Spleen (tissue), 11 donors: ENCODE measurements around the gene CNST. TPM values are rescaled to one million over a fixed set of nuclear protein-coding genes. Genes with fewer than 3 reads are reported as not detected.

Experiments used
- DNase-seq: peaks from one replicate; pipeline ENCODE4 v3.0.0-alpha.2; 2020
- H3K27ac ChIP-seq, 8 donors: fragments of 200-600 bp; sonication (generic) in 7 of 8; 1 replicate in 4 of 8; 2 replicates in 4 of 8; pipeline versions ENCODE4 v1.5.0 to v1.8.0; 2016 to 2021; ENCODE audit warnings: inconsistent platforms in 4 of 8, mild to moderate bottlenecking in 4 of 8, moderate library complexity in 1 of 8
- H3K27me3 ChIP-seq, 7 donors: fragments of 200-600 bp; sonication (generic) in 6 of 7; replicated peaks in 1 of 7; 1 replicate in 4 of 7; 2 replicates in 3 of 7; pipeline versions ENCODE4 v1.5.0 to v1.8.0; 2016 to 2021; ENCODE audit warnings: inconsistent platforms in 3 of 7, mild to moderate bottlenecking in 1 of 7
- H3K36me3 ChIP-seq, 6 donors: fragments of 200-600 bp; sonication (generic) in 5 of 6; 1 replicate in 4 of 6; 2 replicates in 2 of 6; pipeline versions ENCODE4 v1.5.0 to v1.8.0; 2016 to 2021; ENCODE audit warnings: inconsistent platforms in 2 of 6
- H3K4me1 ChIP-seq, 6 donors: fragments of 200-600 bp; sonication (generic) in 5 of 6; 1 replicate in 3 of 6; 2 replicates in 3 of 6; pipeline versions ENCODE4 v1.5.0 to v1.8.0; 2016 to 2021; ENCODE audit warnings: inconsistent platforms in 3 of 6
- H3K4me3 ChIP-seq, 8 donors: fragments of 200-600 bp; sonication (generic) in 7 of 8; 1 replicate in 4 of 8; 2 replicates in 4 of 8; pipeline versions ENCODE4 v1.5.0 to v1.8.0; 2016 to 2021; ENCODE audit warnings: inconsistent platforms in 4 of 8, mild to moderate bottlenecking in 4 of 8, moderate library complexity in 2 of 8
- H3K9me3 ChIP-seq, 8 donors: fragments of 200-600 bp; sonication (generic) in 7 of 8; 1 replicate in 4 of 8; 2 replicates in 4 of 8; pipeline versions ENCODE4 v1.5.0 to v1.8.0; 2016 to 2021; ENCODE audit warnings: inconsistent platforms in 4 of 8
- POLR2A ChIP-seq, 3 donors: fragments of 450-650 bp; IDR thresholded peaks; one replicate each; pipeline ENCODE4 v1.5.1; 2017; ENCODE audit warnings: antibody characterized with exemption in 3 of 3, mild to moderate bottlenecking in 1 of 3
- POLR2AphosphoS5 ChIP-seq, 3 donors: sonication (generic); formaldehyde crosslinking; IDR thresholded peaks; one replicate each; pipeline ENCODE4 v1.5.1; 2017; ENCODE audit warnings: antibody characterized with exemption in 3 of 3
- WGBS, 5 donors: extraction: QIAGEN DNeasy Blood & Tissue Kit in 3 of 5; methylation state at CpG; one replicate each; pipeline versions ENCODE4 v1.1.5 to v1.1.7; 2013 to 2018; 5-methylcytosine and 5-hydroxymethylcytosine counted together
- intact Hi-C: fragments of 100-400 bp; cut with DNase I; formaldehyde crosslinking; loops from one replicate; pipeline ENCODE4 v1.15.0; 2023; ENCODE audit warnings: low total_unique reads
- polyA plus RNA-seq, 3 donors: library from polyadenylated mRNA; stranded (reverse); fragments of 200-250 nt; gene quantifications; one replicate each; pipeline ENCODE4 v1.2.1, GENCODE V29; 2013
- total RNA-seq, 7 donors: library from RNA; depleted of rRNA in 3 of 7; stranded (reverse); fragments of >200 nt in 3 of 7; fragmentation: NEBNext Ultra II Directional in 4 of 7; extraction: Animal tissue kit (Norgen Biotek cat#: 25700) in 4 of 7; gene quantifications; one replicate each; pipeline versions ENCODE4 v1.1.0 to v1.2.1, GENCODE V29; 2016 to 2021
- TF ChIP-seq, protein P1 (sequence below), 11 experiments: fragments of 200-600 bp in 7 of 11; fragments of 450-650 bp in 4 of 11; sonication (generic) in 4 of 11; IDR thresholded peaks in 8 of 11; conservative IDR thresholded peaks in 3 of 11; 1 replicate in 7 of 11; 2 replicates in 4 of 11; pipeline versions ENCODE4 v1.4.0 to v1.8.0; 2016 to 2021; ENCODE audit warnings: antibody characterized with exemption in 11 of 11, inconsistent platforms in 4 of 11, mild to moderate bottlenecking in 1 of 11
- donor health status: healthy with polysubstance abuse.
- donor health status: DM: no; HTN: no; CAD: no; lungs with moderate emphysema.
- donor health status: DM: no; HTN: no; CAD: no.
- donor health status: Bipolar disorder and iron deficiency.
- donor health status: healthy.
- donor health status: DM: no; HTN: no; CAD: no.
- donor health status: DM: yes; HTN: yes; CAD: no.

CNST gene
- total and polyA plus RNA-seq, 10 donors, result 7.5 to 40.5 (median 30.0) TPM

GRCh38 chr1:246549665-246550064 lies 16.6 kb upstream of the CNST start:
- DNase-seq, result no peak
- 27 to 51% (median 36%) methylated on average over 4 of the region's 4 CpGs for WGBS, 5 donors
- H3K36me3 ChIP-seq, result peaks cover 0 to 100% (median 76%) of the 10 kb centered on the region in 6 donors
- no peak overlapping the region for H3K27ac ChIP-seq
- intact Hi-C loops, result no loop called here
- H3K4me3 ChIP-seq, result no peak overlapping the region
- no peaks in the 10 kb centered on the region for H3K27me3 ChIP-seq
- no peaks in the 10 kb centered on the region for H3K4me1 ChIP-seq
- no peak for TF ChIP-seq POLR2AphosphoS5 (IDR thresholded peaks at IDR 0.05)
- no peak for TF ChIP-seq POLR2A (IDR thresholded peaks at IDR 0.05)
- TF ChIP-seq, protein P1, sequence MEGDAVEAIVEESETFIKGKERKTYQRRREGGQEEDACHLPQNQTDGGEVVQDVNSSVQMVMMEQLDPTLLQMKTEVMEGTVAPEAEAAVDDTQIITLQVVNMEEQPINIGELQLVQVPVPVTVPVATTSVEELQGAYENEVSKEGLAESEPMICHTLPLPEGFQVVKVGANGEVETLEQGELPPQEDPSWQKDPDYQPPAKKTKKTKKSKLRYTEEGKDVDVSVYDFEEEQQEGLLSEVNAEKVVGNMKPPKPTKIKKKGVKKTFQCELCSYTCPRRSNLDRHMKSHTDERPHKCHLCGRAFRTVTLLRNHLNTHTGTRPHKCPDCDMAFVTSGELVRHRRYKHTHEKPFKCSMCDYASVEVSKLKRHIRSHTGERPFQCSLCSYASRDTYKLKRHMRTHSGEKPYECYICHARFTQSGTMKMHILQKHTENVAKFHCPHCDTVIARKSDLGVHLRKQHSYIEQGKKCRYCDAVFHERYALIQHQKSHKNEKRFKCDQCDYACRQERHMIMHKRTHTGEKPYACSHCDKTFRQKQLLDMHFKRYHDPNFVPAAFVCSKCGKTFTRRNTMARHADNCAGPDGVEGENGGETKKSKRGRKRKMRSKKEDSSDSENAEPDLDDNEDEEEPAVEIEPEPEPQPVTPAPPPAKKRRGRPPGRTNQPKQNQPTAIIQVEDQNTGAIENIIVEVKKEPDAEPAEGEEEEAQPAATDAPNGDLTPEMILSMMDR (IDR thresholded peaks at IDR 0.05 in 8 of 11, conservative IDR thresholded peaks at IDR 0.05 in 3 of 11), result no peak
- H3K9me3 ChIP-seq, result no peaks in the 10 kb centered on the region

GRCh38 chr1:246550402-246550801 lies 15.9 kb upstream of the CNST start:
- WGBS, 5 donors, result 66 to 71% (median 70%) methylated on average over 11 of the region's 11 CpGs
- no peak overlapping the region for H3K27ac ChIP-seq
- no peaks in the 10 kb centered on the region for H3K9me3 ChIP-seq
- DNase-seq, result no peak
- H3K36me3 ChIP-seq, result peaks cover 0 to 100% (median 77%) of the 10 kb centered on the region in 6 donors
- H3K4me3 ChIP-seq, result no peak overlapping the region
- H3K4me1 ChIP-seq, result no peaks in the 10 kb centered on the region
- intact Hi-C loops, result no loop called here
- TF ChIP-seq POLR2A (IDR thresholded peaks at IDR 0.05), result no peak
- TF ChIP-seq, protein P1 (IDR thresholded peaks at IDR 0.05 in 8 of 11, conservative IDR thresholded peaks at IDR 0.05 in 3 of 11), result no peak
- no peak for TF ChIP-seq POLR2AphosphoS5 (IDR thresholded peaks at IDR 0.05)
- H3K27me3 ChIP-seq, result no peaks in the 10 kb centered on the region

GRCh38 chr1:246552110-246552509 lies 14.1 kb upstream of the CNST start:
- peaks cover 0 to 100% (median 89%) of the 10 kb centered on the region in 6 donors for H3K36me3 ChIP-seq
- WGBS, 5 donors, result 88 to 96% (median 93%) methylated on average over 6 of the region's 6 CpGs

DNA sequence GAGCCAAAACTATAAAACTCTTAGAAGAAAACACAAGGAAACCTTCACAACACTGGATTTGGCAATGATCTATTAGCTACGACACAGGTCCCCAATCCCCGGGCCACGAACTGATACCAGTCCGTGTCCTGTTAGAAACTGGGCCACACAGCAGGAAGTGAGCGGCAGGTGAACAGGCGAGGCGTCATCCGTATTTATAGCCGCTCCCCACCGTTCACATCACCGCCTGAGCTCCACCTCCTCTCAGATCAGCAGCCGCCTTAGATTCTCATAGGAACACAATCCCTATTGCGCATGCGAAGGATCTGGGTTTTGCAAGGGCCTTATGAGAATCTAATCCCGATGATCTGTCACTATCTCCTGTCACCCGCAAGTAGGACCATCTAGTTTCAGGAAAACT lies 12.1 kb upstream of the CNST start:
- Histone ChIP-seq H3K27me3 (no peaks in the 10 kb centered on the region), H3K4me1 (peaks cover 0 to 3% (median 0%) of the 10 kb centered on the region in 6 donors), H3K36me3 (peaks cover 3 to 100% (median 79%) of the 10 kb centered on the region in 6 donors), H3K9me3 (no peaks in the 10 kb centered on the region), H3K4me3 (no peak overlapping the region), H3K27ac (no peak overlapping the region)
- no peak for DNase-seq
- intact Hi-C loops, result no loop called here
- 91 to 98% (median 96%) methylated on average over 16 of the region's 16 CpGs for WGBS, 5 donors
- TF ChIP-seq POLR2AphosphoS5 (IDR thresholded peaks at IDR 0.05) (no peak), POLR2A (IDR thresholded peaks at IDR 0.05) (no peak)
- TF ChIP-seq, protein P1 (IDR thresholded peaks at IDR 0.05 in 8 of 11, conservative IDR thresholded peaks at IDR 0.05 in 3 of 11), result no peak

More at GRCh38 chr1:246552110-246552509, 14.1 kb upstream of the CNST start:
- Histone ChIP-seq H3K27ac (no peak overlapping the region), H3K4me3 (no peak overlapping the region), H3K27me3 (no peaks in the 10 kb centered on the region), H3K4me1 (no peaks in the 10 kb centered on the region), H3K9me3 (no peaks in the 10 kb centered on the region)
- no peak for TF ChIP-seq POLR2A (IDR thresholded peaks at IDR 0.05)
- TF ChIP-seq POLR2AphosphoS5 (IDR thresholded peaks at IDR 0.05), result no peak
- TF ChIP-seq, protein P1 (IDR thresholded peaks at IDR 0.05 in 8 of 11, conservative IDR thresholded peaks at IDR 0.05 in 3 of 11), result no peak
- intact Hi-C loops, result no loop called here
- no peak for DNase-seq
